ENCODE results near the gene SYNE1.
"Not testable (repeated sequence)": the region's sequence is repeated elsewhere in the genome, so short reads cannot be mapped to it uniquely, and the experiment has no call there.

SYNE1 gene

GRCh38 chr6:152491501-152491900 is 145.7 kb downstream of the SYNE1 start:
- not testable (repeated sequence) for DNase-seq (ENCODE audit: low spot score)

GRCh38 chr6:152490971-152491378 is 146.2 kb downstream of the SYNE1 start:
- not testable (repeated sequence) for DNase-seq (ENCODE audit: low spot score)

- no peak for DNase-seq (ENCODE audit: low spot score)
Observed at GRCh38 chr6:152484806-152485205, 152.4 kb downstream of the SYNE1 start.

GRCh38 chr6:152482289-152482688 is 154.9 kb downstream of the SYNE1 start:
- no peak for DNase-seq (ENCODE audit: low spot score)

- DNase-seq (ENCODE audit: low spot score), result no peak
Observed at GRCh38 chr6:152478377-152479010, 158.7 kb downstream of the SYNE1 start.

- DNase-seq (ENCODE audit: low spot score), result no peak
Observed at GRCh38 chr6:152474354-152474753, 162.8 kb downstream of the SYNE1 start.

GRCh38 chr6:152472325-152472724 is 164.8 kb downstream of the SYNE1 start:
- DNase-seq (ENCODE audit: low spot score), result no peak

- DNase-seq (ENCODE audit: low spot score), result no peak
Observed at GRCh38 chr6:152471456-152472265, 165.5 kb downstream of the SYNE1 start.

- no peak for DNase-seq (ENCODE audit: low spot score)
Observed at GRCh38 chr6:152463164-152463563, 174.0 kb downstream of the SYNE1 start.

GRCh38 chr6:152462716-152463115 is 174.4 kb downstream of the SYNE1 start:
- peak; percentile 16 for DNase-seq (ENCODE audit: low spot score)

- DNase-seq (ENCODE audit: low spot score), result no peak
Observed at GRCh38 chr6:152461556-152461955, 175.6 kb downstream of the SYNE1 start.

GRCh38 chr6:152458648-152459644 is 178.2 kb downstream of the SYNE1 start:
- no peak for DNase-seq (ENCODE audit: low spot score)

GRCh38 chr6:152457949-152458624 is 179.1 kb downstream of the SYNE1 start:
- DNase-seq (ENCODE audit: low spot score), result no peak

GRCh38 chr6:152454003-152454402 is 183.2 kb downstream of the SYNE1 start:
- no peak for DNase-seq (ENCODE audit: low spot score)

GRCh38 chr6:152453421-152453820 is 183.7 kb downstream of the SYNE1 start:
- no peak for DNase-seq (ENCODE audit: low spot score)

- no peak for DNase-seq (ENCODE audit: low spot score)
Observed at GRCh38 chr6:152452639-152453038, 184.5 kb downstream of the SYNE1 start.

GRCh38 chr6:152450519-152450918 is 186.6 kb downstream of the SYNE1 start:
- no peak for DNase-seq (ENCODE audit: low spot score)

- DNase-seq (ENCODE audit: low spot score), result no peak
Observed at GRCh38 chr6:152441902-152442301, 195.3 kb downstream of the SYNE1 start.

GRCh38 chr6:152435816-152436215 is 201.3 kb downstream of the SYNE1 start:
- DNase-seq (ENCODE audit: low spot score), result no peak

- no peak for DNase-seq (ENCODE audit: low spot score)
Observed at GRCh38 chr6:152432758-152433157, 204.4 kb downstream of the SYNE1 start.

GRCh38 chr6:152428126-152428525 is 209.0 kb downstream of the SYNE1 start:
- peak; percentile 19 for DNase-seq (ENCODE audit: low spot score)

- no peak for DNase-seq (ENCODE audit: low spot score)
Observed at GRCh38 chr6:152426276-152426675, 210.9 kb downstream of the SYNE1 start.

All from COLO829 (cell line).